ENCODE data around the gene SUDS3.
A peak's percentile ranks its signal among the peaks of the same experiment; 100 is the strongest.

SUDS3 gene

GRCh38 chr12:118357257-118358007 lies 18.9 kb upstream of the SUDS3 start:
- DNase-seq, result peak; percentile 32

DNA sequence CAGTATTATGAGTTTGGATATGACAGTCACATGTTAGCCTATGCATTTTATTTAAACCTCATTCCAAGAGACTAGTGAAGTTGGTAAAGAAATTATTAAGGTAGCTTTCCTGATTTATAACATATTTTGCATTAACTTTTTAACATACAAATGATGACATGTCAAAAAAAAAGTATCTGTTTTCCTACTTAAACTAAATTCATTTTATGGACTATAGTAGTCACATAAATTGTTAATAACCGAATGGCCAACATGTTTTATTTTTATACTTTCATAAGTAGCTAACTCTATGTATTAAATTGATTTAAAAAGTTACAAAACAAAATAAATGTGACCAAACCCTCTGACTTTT lies 18.4 kb upstream of the SUDS3 start:
- no peak for DNase-seq

GRCh38 chr12:118358612-118359540 lies 17.5 kb upstream of the SUDS3 start:
- DNase-seq, result peak; percentile 28

- DNase-seq, result no peak
Observed at GRCh38 chr12:118359541-118359915, 16.8 kb upstream of the SUDS3 start.

DNA sequence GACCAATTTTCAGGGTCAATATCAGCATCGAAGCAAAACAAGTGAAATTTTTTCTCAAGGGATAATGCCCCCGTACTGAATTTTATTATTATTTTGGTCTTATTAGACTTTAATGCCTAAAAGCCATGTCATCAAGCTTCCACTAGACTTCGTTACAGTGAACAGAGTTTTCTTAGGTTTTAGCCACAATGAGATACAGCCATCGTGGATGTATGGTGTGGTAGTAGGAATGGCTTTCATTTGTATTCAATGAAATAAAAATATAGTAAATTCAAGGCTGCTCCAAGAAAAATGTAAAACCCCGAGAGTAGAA lies 15.3 kb upstream of the SUDS3 start:
- DNase-seq, result no peak

- no peak for DNase-seq
Observed at GRCh38 chr12:118361889-118362288, 14.5 kb upstream of the SUDS3 start.

GRCh38 chr12:118368821-118369220 lies 7.5 kb upstream of the SUDS3 start:
- DNase-seq, result no peak

DNA sequence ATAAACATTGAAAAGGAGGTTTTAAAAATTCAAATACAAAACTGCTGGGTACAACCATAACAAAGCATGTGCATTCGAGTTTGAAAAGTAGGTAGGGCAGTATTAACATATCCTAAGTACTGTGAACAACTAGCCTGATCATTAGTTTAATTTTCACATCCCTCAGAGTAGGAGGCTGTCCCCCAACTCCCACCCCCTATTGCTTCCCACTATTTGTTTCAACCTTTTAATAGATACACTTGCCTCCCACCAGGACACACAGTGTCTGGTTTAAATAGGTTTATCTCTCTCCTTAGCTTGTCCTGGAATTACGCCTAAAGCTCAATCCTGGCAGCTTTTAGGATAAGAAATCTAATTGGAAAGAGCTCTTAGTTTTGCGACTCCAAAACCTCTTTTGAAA lies 5.8 kb upstream of the SUDS3 start:
- no peak for DNase-seq

GRCh38 chr12:118371321-118372282 lies 4.8 kb upstream of the SUDS3 start:
- no peak for DNase-seq

DNA sequence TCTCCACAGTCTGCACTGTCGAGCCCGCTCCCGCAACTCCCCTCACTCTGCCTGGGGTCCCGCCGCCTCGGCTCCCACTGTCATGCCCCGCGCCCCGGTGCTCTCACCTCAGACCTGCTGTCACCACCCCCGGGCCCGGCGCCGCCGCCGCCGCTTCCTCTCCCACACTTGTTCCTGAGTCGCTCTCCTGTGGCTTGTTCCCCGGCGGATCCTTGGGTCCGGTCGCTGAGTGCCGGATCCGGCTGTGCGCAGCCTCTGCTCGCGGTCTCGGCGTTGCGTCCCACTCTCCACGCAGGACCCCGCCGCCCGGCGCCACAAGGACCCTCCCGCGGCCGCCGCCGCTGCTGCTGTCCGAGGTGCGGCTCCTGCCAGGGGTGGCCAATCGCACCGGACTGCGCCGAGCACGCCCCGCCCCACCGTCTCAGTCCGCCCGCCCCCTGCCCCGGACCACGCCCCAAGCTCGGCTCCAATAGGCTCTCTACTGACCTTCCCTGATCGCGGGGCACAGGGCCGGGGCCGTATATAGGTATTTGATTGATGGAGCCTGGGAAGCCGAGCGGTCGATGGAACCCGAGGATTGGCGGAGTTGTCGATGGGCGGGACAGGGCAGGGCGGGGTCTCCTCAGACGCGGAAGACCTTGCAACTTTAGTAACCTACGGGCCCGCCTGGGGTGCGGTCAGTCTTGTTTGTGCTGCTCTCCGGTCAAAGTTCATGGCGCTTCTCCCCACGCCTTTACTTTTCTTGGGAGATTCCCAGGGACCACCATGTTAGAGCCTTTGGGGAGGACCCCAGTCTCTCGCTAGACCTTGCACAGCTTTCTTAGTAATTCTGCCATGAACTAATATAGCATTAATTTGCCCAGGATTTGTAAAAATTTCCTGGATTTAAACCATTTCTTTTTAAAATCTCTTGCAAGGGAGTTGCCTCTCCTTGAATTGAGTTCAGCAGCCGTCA lies 3.5 kb upstream of the SUDS3 start, which contains the start of gene TAOK3:
TAOK3 (minus strand) TSS at position 367 of the 955 bp plus-strand sequence. CDS start 117,340 bp downstream, outside the sequence.
- DNase-seq, result peak; percentile 99

GRCh38 chr12:118373616-118374015 lies 2.7 kb upstream of the SUDS3 start:
- no peak for DNase-seq

DNA sequence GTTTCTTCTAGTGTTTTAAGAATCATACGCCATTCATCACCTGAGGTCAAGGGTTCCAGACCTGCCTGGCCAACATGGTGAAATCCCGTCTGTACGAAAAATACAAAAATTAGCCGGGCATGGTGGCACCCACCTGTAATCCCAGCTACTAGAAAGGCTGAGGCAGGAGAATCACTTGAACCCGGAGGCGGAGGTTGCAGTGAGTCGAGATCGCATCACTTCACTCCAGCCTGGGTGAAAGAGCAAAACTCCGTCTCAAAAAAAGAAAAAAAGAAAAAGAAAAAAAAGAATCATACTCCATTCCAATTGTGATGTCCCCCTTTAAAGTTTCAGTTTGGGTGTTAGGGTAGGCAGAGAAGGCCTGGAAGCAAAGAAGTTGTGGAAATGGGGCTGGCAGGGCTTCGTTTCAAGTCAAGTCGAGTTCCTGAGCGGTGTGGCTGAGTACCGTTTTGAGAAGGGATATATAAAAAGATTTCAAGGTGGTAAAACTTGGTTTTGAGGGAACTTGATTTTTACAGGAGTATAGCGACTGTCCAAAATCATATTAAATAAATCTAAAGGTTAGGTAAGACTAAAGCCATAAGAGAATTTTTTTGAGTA lies 2.1 kb upstream of the SUDS3 start:
- DNase-seq, result no peak

DNA sequence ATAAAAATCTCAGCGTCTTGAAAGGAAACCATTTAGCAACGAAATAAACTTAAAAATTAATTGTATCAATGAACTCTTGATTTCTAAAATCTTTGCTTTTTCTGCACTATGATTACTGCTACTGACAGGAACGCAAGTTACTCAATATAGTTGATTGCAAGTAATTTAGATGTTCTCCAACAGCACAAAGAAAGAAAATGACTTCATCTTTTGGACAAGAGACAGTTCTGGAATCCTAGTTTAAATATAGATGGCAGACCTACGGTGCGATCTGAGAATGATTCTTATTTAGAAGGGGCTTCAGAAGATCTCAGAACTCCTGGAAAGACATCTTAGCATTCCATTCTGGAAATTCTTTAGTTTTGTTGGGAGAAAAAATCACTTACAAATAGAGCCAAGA lies 1.4 kb upstream of the SUDS3 start:
- DNase-seq, result no peak

DNA sequence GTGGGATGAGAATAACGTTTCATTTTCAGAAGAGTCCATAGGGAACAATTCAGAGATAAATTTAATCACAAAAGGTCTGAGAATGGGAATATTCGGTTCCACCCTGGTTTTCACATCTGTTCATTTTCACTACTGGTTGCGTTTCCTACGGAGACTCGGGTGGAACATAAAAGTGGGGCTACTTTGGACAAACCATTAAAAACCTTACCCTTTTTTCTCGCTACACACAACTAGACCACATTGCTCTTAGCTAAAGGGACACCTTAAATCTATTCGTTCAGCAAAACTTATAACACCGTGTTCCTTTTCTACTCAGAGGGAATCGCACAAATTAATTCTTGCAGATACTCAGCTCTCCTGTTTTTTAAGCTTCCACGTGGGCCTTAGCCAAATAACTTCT lies 1.0 kb upstream of the SUDS3 start:
- DNase-seq, result no peak

DNA sequence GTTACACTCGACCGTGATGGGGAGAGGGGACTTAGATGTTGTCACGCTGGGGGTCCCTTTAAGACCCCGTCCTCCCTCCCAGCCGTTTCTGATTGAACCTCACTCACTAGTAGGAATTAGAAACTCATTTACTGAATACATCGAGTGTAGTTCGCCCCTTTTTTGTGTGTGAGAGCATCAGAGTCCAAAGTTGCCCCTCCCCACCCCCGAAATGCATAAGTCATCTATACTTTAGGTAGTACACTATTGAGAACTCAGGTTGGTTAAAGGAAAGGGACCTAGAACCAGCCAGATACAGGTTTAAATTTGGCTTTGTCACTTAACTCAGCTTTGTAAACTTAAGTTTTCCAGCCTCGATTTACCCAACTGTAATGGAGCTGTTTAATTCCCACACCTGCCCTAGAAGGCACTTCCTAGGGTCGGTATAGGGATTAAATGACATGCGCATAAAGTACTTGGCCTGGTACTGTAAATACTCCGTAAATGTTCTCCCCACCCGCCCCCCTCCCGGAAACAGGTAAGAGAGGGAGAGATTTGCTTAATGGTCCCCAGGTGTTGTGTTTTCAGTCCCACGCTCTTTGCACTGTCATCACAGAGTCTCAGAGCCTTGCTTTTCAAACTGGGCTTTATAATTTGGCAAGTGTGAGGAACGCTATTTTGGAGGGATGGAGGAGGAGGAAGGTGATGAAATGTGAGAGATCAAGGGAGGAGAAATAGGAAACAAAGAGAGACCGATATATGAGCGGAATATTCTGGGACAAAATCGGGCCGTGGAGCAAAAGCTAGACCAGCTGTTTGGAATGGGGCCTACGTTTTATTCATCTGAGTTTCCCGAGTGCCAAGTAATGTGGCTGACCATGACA lies 897 bp downstream of the SUDS3 start:
- peak; percentile 62 for DNase-seq

GRCh38 chr12:118377884-118378470 lies 1.6 kb downstream of the SUDS3 start:
- peak; percentile 82 for DNase-seq

DNA sequence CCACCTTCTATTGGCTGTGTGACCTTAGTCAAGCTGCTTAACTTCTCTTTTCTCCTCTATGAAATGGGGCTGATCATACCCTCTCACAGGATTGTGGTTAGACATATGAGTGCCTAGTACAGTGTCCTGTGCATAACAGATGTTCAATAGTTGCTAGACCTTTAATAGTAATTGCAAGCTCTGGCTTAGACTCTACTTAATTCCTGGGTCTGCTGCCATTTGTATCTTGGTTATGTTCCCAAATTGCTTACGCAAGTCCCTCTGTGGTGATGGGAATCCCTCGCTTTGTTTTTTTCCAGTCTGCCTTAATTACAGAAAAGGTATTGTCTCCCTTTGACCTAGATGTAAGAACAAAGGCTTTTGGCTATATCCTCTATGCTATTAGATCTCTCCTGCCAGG lies 15.1 kb downstream of the SUDS3 start:
- no peak for DNase-seq

DNA sequence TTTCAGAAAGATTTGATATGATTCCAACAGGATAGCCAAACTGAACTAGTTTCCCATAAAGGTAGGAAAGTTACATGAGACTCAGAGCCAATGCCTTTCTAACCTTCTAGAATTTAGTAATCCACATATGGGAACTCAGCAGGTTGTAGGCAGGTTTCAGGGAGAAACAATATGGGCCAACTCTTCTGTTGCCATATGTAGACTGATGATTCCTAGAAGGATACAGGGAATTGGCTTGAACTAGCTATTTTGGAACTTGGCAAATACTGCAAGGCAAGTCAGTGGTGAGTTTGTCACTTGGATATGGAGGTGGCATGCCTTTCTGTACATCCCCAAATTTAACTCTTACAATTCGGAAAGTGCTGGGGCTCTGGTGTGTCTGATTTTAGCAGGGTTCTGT lies 15.5 kb downstream of the SUDS3 start:
- DNase-seq, result no peak

GRCh38 chr12:118397708-118398440 lies 21.5 kb downstream of the SUDS3 start:
- DNase-seq, result no peak

All from NCI-H510A treated with DMSO at 0.1 percent for 48 hours (cell line).